ENCODE results near the gene EIF1AD. TPM values are rescaled to one million over a fixed set of nuclear protein-coding genes. Genes with fewer than 3 reads are reported as not detected.
"Not testable (repeated sequence)": the region's sequence is repeated elsewhere in the genome, so short reads cannot be mapped to it uniquely, and the experiment has no call there.

The EIF1AD gene
- total RNA-seq, 2 donors from 2014 or later, result 47.5 to 86.8 TPM

GRCh38 chr11:66011239-66011784, 9.4 kb upstream of the EIF1AD start:
- Mint-ChIP-seq H3K27ac (no peak overlapping the region), H3K36me3 (no peaks in the 10 kb centered on the region)
- ATAC-seq, result no peak

DNA sequence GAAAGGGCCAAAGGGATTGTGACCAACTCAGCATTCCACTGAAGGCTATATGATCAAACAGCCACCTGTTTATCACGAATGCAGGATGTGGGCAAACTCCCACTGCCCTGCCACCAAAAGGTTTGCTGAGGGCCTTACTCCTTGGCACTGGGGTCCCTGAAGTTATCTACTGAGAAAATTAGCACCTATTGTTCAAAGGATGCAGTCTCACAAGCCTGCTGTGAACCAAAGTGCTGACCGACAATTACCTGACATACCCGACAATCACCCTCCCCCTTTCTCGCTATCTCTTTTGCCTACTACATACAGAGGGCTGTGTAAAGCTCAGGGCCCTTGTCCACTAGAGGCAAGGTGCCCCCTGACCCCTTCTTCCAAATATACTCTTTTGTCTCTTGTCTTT, 8.1 kb upstream of the EIF1AD start:
- not testable (repeated sequence) for ATAC-seq; DNase-seq (ENCODE audit: low spot score in 2 of 2); H3K36me3 Mint-ChIP-seq; H3K27ac Mint-ChIP-seq; H3K9me3 Mint-ChIP-seq

More at GRCh38 chr11:66011239-66011784, 9.4 kb upstream of the EIF1AD start:
- no peak for DNase-seq (ENCODE audit: low spot score in 2 of 2)
- no peaks in the 10 kb centered on the region for H3K9me3 Mint-ChIP-seq

DNA sequence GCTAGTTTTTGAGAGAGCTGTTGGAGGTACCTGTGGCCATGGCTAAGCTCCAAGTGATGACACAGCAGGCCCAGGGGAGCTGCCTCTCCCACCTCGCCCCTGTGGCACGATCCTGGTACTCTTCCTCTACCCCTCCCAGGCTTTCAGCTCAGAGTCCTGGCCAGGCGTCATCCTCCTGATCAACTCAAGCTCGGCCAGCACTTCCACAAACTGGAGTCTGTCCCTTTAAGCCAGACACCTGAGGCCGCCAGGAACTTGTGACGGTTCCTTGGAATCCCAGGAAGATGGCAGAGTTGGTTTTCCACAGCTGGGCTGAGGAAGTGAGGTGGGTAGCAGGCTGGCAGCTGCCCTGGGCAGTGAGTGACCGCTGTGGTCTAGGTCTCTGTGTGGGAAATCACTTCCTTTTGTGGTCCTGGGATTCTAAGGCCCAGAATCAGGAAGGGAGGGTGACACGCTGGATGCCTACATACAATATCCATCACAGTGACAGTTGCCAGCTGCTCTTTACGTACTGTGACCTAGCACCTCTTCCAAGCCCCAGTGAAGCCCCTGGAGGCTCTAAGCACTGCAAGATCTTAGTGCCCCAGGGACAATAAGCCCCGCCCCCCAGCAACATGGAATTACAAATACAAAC, 6.6 kb upstream of the EIF1AD start:
- Mint-ChIP-seq H3K27ac (no peak overlapping the region), H3K36me3 (peaks cover under 1 to 6% of the 10 kb centered on the region in 2 donors), H3K9me3 (no peaks in the 10 kb centered on the region)
- ATAC-seq (no peak), DNase-seq (ENCODE audit: low spot score in 2 of 2) (no peak)

GRCh38 chr11:66008095-66008467, 6.1 kb upstream of the EIF1AD start:
- no peak overlapping the region for H3K27ac Mint-ChIP-seq

DNA sequence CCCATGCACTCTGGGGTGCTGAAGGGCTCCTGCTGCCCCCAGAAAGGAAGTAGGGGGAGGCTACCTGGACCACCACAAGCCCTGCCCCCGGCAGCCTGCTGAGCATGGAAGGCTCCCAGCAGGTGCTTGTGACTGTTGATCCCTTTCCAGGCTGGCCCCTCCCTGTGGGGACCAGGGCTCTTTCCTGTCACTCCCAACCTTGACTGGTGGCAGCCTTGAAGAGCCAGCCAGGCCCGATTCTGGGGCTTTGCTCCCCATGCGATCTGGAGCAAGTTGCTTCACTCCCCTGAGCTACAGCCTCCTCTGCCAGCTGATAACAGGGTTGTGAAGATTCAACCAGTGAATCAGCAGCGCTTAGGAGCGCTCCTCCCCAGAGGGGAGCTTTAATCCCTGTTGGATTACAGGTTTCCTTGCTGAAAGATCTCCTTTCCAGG, 5.3 kb upstream of the EIF1AD start:
- DNase-seq (ENCODE audit: low spot score in 2 of 2), result no peak
- Mint-ChIP-seq H3K36me3 (peaks cover 12 to 17% of the 10 kb centered on the region in 2 donors), H3K9me3 (no peaks in the 10 kb centered on the region), H3K27ac (no peak overlapping the region)
- no peak for ATAC-seq

More at GRCh38 chr11:66008095-66008467, 6.1 kb upstream of the EIF1AD start:
- DNase-seq (ENCODE audit: low spot score in 2 of 2) (no peak), ATAC-seq (no peak)
- peaks cover 5 to 8% of the 10 kb centered on the region in 2 donors for H3K36me3 Mint-ChIP-seq
- no peaks in the 10 kb centered on the region for H3K9me3 Mint-ChIP-seq

DNA sequence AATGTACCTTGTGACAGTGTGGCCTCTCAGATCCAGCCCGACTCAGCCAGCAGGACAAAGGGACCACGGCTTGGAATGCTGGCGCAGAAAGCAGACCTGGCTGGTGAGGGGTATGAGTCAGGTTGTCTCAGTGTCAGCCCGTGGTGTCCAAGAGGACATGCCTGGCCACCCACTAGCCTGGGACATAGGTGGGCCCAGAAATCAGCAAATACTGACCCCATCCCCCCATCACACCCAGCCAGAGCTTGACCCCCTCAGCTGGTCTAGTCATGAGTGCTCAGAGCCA, 4.9 kb upstream of the EIF1AD start:
- DNase-seq (ENCODE audit: low spot score in 2 of 2), result no peak
- Mint-ChIP-seq H3K27ac (no peak overlapping the region), H3K36me3 (peaks cover 16 to 21% of the 10 kb centered on the region in 2 donors), H3K9me3 (no peaks in the 10 kb centered on the region)
- no peak for ATAC-seq

DNA sequence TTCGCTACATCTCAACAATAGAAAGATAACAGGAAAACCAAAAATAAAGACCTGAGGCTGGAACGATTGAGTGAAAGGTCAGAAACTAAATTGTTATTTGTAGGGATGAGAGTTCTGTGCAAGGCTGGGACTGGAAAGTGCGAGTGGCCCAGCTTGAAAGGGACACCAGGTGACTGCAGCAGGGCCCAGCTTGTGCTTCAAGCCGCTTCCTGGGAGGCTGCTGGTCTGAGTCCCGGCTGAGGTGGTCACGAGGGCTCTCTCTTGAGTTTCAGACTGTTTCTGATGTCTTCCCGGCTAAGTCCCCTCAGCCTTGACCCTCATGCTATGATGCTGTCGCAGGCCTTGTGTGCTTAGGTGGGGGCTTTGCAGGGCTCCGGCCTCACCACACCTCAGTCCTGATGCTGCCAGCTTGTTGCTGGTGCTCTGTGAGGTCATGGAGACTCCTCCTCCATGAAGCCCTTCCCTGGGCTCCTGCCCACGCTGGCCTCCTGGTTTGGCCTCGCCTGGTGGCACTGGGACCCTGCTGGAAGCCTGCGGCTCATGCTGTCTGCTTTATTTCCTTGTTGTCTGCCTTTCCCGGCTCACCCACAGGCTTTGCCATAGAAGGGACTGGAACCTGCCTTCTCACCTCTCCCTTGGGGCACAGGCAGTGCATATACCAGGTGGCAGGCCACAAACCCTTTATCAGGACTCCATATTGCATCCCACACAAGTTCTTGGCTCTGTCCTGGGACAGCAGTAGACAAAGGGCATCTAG, 4.4 kb upstream of the EIF1AD start:
- DNase-seq (ENCODE audit: low spot score in 2 of 2), result no peak
- no peaks in the 10 kb centered on the region for H3K9me3 Mint-ChIP-seq
- ATAC-seq, result no peak
- H3K27ac Mint-ChIP-seq, result no peak overlapping the region
- H3K36me3 Mint-ChIP-seq, result peaks cover 21 to 26% of the 10 kb centered on the region in 2 donors

GRCh38 chr11:66004186-66004585, 2.2 kb upstream of the EIF1AD start:
- DNase-seq (ENCODE audit: low spot score in 2 of 2), result no peak
- peaks cover 31 to 35% of the 10 kb centered on the region in 2 donors for H3K36me3 Mint-ChIP-seq
- ATAC-seq, result no peak
- H3K9me3 Mint-ChIP-seq, result no peaks in the 10 kb centered on the region
- H3K27ac Mint-ChIP-seq, result peak overlapping the region; percentile 82 to 96

DNA sequence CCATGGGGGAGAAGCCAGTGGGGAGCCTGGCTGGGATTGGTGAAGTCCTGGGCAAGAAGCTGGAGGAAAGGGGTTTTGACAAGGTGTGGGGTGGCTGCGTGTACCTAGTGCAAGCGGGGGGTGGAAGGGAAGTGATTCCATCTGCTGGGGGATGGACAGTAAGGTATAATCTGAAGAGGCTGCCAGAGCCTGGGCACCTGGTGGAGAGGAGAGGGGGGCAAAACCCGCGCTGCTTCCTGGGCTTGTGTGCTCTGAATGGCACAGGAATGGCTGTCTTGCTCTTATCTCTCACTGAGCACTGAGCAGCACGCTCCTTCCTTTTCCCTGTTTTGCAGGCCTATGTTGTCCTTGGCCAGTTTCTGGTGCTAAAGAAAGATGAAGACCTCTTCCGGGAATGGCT, 1.3 kb upstream of the EIF1AD start:
- Mint-ChIP-seq H3K9me3 (no peaks in the 10 kb centered on the region), H3K36me3 (peaks cover 34 to 44% of the 10 kb centered on the region in 2 donors)
- ATAC-seq, result no peak

DNA sequence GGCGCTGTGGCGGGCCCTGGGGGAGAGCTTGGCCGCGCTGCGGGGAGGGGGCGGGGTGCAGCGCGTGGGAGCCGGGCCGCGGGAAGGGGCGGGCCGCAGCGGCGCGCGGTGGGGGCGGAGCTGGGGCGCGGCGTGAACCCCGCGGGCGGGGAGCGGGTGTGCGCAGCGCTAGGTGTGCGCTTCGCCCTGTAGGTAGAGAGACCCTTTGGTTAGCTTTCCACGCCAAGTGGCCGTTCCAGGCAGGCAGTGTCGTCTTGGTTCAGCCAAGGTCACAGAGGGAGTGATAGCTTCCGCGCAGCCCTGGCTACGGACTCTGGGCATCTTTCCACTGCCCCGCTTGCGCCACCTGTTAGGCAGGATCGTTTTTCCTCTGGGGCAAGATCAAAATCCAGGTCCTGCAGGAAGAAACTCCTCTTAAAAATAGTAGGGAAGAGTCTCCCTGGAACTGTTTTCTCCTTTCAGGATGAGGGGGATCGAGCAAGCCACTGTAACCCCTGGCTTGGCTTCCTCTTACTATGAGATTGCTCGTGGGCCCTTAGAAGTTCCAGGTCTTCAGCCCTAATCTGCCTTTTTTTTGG, 780 bp upstream of the EIF1AD start:
- H3K27ac Mint-ChIP-seq, result peak overlapping the region; percentile 96 to 99
- ATAC-seq (peak; percentile 77 to 78), DNase-seq (ENCODE audit: low spot score in 2 of 2) (no peak)
- no peaks in the 10 kb centered on the region for H3K9me3 Mint-ChIP-seq
- H3K36me3 Mint-ChIP-seq, result peaks cover 39 to 50% of the 10 kb centered on the region in 2 donors

More for the DNA sequence above, 1.3 kb upstream of the EIF1AD start:
- no peak for DNase-seq (ENCODE audit: low spot score in 2 of 2)
- peak overlapping the region; percentile 94 to 96 for H3K27ac Mint-ChIP-seq

- Mint-ChIP-seq H3K27ac (peak overlapping the region in 1 of 2 donors; percentile 29), H3K36me3 (peaks cover 35 to 43% of the 10 kb centered on the region in 2 donors), H3K9me3 (no peaks in the 10 kb centered on the region)
- no peak for DNase-seq (ENCODE audit: low spot score in 2 of 2)
- ATAC-seq, result no peak
These were observed 4.7 kb downstream of the EIF1AD start for GRCh38 chr11:65997286-65997685.

DNA sequence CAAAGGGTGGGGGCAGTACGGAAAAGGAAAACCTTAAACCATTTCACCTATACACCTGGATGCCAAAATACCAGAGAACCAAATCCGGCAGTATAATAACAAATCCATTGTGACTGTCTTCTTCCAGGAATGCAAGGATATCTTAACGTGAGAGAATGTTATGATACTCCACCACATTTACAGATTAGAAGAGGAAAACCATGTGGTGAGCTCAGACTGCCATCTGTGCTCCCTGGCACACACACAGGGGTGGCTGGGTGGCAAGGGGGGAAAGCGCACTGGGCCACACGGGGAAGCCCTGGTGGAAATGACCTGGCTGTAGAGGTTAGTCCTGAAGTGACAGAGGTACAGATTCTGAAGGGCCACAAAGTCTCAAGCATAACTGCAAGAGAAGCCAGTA, 9.9 kb downstream of the EIF1AD start:
- no peak for DNase-seq (ENCODE audit: low spot score in 2 of 2)

GRCh38 chr11:65988791-65989592, 13.0 kb downstream of the EIF1AD start:
- H3K27ac Mint-ChIP-seq, result peak overlapping the region; percentile 44 to 70

More for the DNA sequence above, 9.9 kb downstream of the EIF1AD start:
- Mint-ChIP-seq H3K36me3 (peaks cover 0 to 7% of the 10 kb centered on the region in 2 donors), H3K9me3 (no peaks in the 10 kb centered on the region), H3K27ac (peak overlapping the region in 1 of 2 donors; percentile 78)
- ATAC-seq, result no peak

DNA sequence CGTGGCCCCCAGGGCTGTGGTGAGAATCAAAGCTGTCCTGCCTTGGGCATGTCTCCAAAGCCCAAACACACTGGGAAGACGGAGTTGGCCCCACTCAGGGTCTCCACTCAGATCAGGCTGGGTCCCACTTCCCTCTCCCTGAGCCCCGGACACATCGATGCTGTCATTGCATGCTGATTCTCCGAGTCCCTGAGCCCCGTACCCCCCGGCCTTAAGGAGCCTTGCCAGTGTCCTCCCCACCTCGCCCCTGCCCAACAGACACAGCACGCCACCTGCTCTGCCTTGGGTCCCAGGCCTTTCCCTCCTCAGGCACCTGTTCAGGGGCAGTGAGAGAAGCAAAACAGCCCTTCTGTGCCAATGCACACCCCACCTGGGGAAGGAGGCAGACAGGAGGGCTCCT, 14.6 kb downstream of the EIF1AD start:
- Mint-ChIP-seq H3K9me3 (no peaks in the 10 kb centered on the region), H3K27ac (peak overlapping the region in 1 of 2 donors; percentile 50), H3K36me3 (no peaks in the 10 kb centered on the region)
- no peak for ATAC-seq
- DNase-seq (ENCODE audit: low spot score in 2 of 2), result no peak

More at GRCh38 chr11:65988791-65989592, 13.0 kb downstream of the EIF1AD start:
- DNase-seq (ENCODE audit: low spot score in 2 of 2), result peak; percentile 88 to 89
- H3K36me3 Mint-ChIP-seq, result no peaks in the 10 kb centered on the region
- peak; percentile 99 to 100 for ATAC-seq
- H3K9me3 Mint-ChIP-seq, result no peaks in the 10 kb centered on the region

DNA sequence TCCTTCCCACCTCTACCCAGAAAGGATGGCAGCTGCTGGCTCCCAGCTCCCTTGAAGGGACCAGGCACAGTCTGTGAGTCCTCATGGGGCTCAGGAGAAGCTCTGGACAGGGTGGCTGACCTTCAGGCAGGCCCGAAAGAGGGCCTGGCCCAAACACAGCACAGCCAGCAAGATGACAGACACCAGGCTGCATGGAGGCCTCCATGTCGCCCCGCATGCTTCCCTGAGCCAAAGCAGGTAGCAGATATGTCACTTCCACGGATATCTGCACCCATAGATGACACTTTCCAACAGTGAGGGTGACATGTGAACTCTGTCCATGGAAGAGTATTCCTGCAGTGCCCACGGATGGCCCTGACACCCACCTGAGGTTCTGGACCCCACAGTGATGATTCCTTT, 18.4 kb downstream of the EIF1AD start:
- Mint-ChIP-seq H3K27ac (no peak overlapping the region), H3K9me3 (no peaks in the 10 kb centered on the region), H3K36me3 (peaks cover 0 to 4% of the 10 kb centered on the region in 2 donors)
- ATAC-seq (no peak), DNase-seq (ENCODE audit: low spot score in 2 of 2) (no peak)

DNA sequence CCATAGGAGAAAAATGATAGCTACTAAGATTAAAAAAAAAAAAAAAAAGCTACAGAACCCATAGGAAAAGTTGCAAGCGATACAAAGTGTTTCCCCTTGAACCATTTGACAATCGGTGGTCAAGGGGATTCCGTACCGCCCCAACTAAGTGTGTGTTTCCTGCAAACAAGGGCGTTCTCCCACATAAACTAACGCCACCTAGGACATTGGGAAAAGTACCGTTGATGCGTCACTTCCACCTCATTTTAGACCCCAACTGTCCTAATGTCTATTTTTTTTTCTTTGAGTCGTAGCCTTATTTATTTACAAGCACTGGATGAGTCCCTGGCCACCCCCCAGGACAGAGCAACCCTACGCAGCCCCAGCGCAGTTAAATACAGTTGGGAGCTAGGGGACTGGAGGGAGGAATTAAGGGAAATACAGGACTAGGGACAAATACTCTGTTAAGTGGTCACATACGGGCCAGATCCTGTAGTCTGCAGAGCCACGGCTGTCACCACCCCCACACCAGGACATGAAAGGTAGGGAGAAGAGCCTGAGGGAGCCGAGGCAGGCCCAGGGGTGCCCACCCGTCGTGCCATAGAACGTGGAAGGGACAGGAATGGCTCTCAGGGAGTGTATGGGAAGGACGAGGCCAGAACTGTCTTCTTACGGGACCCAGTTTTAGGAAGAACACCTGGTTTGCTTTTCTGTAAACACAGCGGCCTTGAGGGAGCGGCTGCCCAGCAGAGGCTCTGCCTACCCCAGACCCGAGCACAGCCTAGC, 19.0 kb downstream of the EIF1AD start:
- H3K9me3 Mint-ChIP-seq, result no peaks in the 10 kb centered on the region
- H3K36me3 Mint-ChIP-seq, result peaks cover 0 to 4% of the 10 kb centered on the region in 2 donors
- ATAC-seq, result no peak
- peak overlapping the region in 1 of 2 donors; percentile 77 for H3K27ac Mint-ChIP-seq
- DNase-seq (ENCODE audit: low spot score in 2 of 2), result no peak
